NCI-H1092 (cell line): ENCODE measurements around the gene SYT14.
A peak's percentile ranks its signal among the peaks of the same experiment; 100 is the strongest.
"Not testable (repeated sequence)": the region's sequence is repeated elsewhere in the genome, so short reads cannot be mapped to it uniquely, and the experiment has no call there.

Experiments used
- DNase-seq: peaks from one replicate; lab custom pipeline; 2025; lab: John Stamatoyannopoulos, UW

The SYT14 gene

GRCh38 chr1:210117681-210118170, 179.7 kb downstream of the SYT14 start:
- no peak for DNase-seq

DNA sequence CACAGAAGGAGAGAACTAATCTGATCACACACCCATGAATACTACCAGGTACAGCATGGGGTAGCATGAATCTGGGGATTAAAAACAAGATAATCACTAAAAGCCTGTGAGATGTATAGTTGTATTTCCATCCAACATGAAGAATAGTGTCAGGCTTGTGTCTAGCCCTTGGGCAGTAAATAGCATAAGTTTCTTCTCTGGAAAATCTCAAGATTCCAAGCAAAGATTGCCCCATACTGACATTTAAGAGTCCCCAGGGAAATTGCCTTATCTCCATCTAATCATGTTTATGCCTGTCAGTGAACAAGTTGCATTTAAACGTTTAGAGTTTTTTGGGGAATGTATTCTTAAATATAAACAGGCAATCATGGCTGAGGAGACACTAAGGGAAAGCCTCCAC, 185.4 kb downstream of the SYT14 start:
- no peak for DNase-seq

- DNase-seq = peak; percentile 13
Observed at GRCh38 chr1:210123924-210124589, 186.0 kb downstream of the SYT14 start.

GRCh38 chr1:210124736-210125135, 186.7 kb downstream of the SYT14 start:
- DNase-seq = no peak

DNA sequence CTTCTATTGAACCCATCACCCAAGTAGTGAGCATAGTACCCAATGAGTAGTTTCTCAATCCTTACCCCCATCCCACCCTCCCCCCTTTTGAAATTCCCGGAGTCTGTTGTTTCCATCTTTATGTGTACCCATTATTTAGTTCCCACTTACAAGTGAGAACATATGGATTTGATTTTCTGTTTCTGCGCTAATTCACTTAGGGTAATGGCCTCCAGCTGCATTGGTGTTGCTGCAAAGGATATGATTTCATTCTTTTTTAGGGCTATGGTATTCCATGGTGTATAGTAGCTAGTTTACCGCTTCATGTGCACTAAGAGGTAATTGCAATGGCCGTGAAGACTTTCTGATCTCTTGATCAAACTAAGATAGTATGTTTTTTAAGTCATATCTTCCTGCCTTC, 187.1 kb downstream of the SYT14 start:
- DNase-seq = no peak

- no peak for DNase-seq
Observed at GRCh38 chr1:210129092-210129491, 191.1 kb downstream of the SYT14 start.

GRCh38 chr1:210129759-210130158, 191.7 kb downstream of the SYT14 start:
- no peak for DNase-seq

GRCh38 chr1:210132582-210132981, 194.6 kb downstream of the SYT14 start:
- no peak for DNase-seq

DNA sequence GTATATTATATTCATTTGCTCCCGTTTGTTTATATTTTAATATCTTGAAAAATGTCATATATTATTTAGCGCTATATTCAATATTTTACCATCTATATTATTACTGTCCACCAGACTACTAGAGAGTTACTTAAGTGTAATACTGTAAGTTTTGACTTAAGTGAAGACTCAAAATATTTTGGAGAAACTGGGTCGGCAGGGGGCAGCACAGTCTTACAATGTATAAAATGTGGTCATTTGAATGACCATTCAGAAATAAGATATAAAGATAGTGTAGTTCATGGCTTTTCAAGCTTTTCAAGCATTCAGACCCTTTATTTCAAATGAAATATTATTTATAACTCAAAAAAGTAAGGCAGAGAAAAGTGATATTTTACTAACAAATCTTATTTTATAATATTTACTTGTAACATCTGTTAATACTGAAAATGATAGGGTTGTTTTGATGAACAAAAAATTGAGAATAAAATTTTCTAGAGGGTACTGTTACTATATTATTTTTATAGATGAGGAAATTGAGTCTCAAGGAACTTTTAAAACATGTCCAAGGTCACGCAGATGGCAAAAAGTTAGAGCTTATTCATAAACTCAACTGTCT, 205.5 kb downstream of the SYT14 start:
- DNase-seq = peak; percentile 58

DNA sequence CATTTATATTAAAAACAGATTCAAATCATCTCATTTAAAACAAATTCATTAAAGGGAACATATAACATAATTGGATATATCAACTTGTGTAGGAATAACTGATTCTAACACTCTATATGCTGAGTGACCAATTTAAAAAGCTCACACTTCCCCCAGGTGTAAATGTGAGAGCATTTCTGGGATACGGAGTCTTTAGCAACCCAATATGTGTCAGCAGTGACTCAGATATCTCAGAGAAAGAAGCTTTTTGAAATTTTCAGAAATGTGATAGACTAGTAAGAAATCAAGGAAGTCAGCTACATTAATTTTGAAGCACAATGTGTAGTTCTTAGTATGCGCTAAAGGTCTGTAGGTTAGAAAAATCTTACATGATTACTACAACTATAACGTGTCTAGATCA, 206.7 kb downstream of the SYT14 start:
- no peak for DNase-seq

DNA sequence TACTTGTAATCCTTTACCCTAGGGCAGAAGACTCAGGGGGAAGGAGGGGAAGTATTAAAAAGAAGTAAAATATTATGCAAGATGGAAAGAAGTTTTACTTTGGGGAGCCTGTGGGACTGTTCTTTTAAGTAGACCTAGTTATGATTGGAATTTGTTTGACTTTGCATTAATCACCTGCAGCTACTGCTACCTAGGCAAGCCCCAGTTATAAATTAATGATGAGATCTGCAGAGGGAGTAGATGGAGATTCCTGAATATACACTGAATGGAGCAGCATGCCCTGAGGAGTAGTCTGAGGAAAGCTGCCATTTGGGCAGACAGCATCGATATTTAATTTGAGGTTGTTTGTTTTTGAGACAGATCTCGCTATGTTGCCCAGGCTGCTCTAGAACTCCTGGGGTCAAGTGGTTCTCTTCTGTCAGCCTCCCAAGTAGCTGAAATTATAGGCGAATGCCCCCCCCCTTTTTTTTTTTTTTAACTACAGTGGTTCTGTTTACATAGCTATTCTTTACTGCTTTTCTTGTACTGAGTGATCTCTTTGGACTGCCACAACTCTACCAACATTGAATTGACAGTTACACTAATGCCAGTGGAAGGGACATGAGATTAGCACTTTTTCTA, 213.1 kb downstream of the SYT14 start:
- no peak for DNase-seq

GRCh38 chr1:210159211-210159610, 221.2 kb downstream of the SYT14 start:
- DNase-seq = no peak

DNA sequence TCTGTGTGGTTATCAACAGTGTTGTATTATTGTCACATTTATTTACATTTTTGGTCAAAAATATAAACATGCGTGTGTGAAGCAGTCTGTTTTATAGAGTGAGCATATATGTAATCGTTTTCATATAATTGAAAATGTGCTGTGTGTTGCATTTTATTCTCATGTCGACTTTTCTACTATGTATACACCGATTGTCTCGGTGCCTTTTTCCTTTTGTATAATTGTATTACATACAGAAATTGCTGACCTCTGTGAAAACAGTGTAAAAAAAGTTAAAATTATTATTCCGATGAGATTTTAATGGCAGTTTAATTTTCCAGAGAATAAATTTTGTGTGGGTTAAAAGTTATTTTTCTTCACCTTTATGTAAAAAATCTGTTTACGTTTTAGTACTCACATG, 232.2 kb downstream of the SYT14 start:
- DNase-seq = no peak

- DNase-seq = no peak
Observed at GRCh38 chr1:210174133-210174532, 236.1 kb downstream of the SYT14 start.

DNA sequence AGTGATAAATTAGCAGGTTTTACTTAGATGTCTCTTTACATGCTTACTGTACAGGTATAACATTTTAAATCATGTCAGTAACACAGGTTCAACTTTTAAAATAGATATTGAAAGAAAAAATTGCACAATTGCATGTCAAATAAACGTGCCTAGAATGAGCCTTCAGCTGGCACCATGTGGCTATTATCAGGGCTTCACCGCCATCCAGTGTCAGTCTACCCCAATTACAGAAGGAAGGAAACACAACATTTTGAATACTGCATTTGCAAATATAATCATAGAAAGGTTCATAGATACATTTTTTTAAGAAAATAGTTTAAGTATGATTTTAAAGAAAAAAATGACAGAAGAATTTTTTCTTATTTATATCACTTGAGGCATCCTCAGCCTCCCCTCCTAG, 247.0 kb downstream of the SYT14 start:
- DNase-seq = no peak

DNA sequence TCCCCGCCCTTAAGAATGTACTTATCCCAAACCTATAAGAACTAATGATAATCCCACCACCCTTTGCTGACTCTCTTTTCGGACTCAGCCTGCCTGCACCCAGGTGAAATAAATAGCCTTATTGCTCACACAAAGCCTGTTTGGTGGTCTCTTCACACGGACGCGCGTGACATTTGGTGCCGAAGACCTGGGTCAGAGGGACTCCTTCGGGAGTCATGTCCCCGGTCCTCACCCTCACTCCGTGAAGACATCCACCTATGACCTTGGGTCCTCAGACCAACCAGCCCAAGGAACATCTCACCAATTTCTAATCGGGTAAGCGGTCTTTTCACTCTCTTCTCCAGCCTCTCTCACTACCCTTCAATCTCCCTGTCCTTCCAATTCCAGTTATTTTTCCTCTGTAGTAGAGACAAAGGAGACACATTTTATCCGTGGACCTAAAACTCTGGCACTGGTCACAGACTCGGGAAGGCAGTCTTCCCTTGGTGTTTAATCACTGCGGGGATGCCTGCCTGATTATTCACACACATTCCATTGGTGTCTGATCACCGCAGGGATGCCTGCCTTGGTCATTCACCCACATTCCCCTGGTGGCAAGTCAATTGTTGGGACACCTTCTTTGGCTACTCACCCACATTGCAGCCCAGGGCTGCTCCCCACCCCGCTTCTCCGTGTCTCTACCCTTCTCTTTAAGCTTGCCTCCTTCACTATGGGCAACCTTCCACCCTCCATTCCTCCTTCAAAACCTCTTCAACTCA, 250.0 kb downstream of the SYT14 start:
- not testable (repeated sequence) for DNase-seq

DNA sequence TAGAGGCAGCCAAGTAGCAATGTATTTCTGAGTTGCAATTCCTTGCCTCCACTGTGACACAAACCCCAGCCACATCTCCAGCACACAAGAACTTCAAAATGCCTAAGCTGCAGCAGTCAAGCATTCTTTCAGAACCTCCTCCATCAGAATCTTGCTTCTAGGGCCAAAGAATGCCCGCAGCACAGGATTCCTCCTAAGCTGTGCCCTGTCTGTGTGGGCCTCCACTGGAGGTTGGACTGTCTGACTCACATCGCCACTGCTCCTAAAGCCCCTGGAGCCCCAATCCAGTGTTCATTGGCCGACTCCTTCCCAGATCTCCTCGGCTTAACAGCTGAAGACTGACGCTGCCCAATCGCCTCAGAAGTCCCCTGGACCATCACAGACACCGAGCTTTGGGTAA, 251.4 kb downstream of the SYT14 start:
- DNase-seq = no peak

DNA sequence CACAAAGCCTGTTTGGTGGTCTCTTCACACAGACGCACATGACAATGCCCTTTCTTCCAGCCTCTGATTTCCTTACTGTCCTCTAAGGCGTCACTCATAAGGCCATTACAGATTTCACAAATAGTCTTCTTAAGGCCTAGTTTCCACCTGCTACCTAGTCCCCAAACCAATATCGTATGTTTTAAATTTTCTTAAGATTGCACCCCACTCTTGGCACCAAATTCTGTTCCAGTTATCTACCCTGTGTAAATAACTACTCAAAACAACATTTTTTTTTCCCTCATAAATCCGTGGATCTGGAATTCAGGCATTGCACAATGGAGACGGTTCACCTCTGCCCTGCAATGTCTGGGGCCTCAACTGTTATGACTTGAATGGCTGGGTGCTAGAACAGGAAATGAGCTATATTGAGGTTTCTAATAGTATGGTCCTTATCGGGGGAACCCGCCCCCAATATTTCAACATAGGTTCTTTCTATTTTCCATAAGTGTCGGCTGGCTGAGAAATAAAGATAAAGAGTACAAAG, 257.7 kb downstream of the SYT14 start:
- no peak for DNase-seq

DNA sequence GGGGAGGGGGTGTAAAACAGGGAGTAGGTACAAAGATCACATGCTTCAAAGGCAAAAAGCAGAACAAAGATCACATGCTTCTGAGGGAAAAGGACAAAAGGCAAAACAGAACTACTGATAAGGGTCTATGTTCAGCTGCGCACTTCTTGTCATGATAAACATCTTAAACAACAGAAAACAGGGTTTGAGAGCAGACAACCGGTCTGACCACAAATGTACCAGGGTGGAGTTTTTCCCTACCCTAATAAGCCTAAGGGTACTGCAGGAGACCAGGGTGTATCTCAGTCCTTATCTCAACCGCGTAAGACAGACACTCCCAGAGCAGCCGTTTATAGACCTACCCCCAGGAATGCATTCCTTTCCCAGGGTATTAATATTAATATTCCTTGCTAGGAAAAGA, 258.2 kb downstream of the SYT14 start:
- not testable (repeated sequence) for DNase-seq

DNA sequence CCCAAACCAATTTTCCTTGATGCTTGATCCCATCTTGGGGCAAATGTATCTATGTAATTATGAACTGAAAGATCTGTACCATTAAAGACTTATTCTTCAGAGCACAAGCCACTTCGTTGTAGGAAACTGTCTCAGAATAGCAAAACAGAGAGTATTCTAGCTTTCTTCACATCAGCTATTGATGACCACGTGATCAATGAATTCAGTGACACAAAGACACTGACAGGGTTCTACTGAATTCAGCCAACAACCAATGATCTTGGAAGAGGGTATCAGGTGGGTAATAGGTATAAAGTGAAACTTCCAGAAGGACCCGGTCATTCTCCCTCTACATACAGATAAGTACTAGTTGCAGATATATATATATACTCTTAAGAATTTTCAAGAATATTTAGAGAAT, 260.8 kb downstream of the SYT14 start:
- no peak for DNase-seq

DNA sequence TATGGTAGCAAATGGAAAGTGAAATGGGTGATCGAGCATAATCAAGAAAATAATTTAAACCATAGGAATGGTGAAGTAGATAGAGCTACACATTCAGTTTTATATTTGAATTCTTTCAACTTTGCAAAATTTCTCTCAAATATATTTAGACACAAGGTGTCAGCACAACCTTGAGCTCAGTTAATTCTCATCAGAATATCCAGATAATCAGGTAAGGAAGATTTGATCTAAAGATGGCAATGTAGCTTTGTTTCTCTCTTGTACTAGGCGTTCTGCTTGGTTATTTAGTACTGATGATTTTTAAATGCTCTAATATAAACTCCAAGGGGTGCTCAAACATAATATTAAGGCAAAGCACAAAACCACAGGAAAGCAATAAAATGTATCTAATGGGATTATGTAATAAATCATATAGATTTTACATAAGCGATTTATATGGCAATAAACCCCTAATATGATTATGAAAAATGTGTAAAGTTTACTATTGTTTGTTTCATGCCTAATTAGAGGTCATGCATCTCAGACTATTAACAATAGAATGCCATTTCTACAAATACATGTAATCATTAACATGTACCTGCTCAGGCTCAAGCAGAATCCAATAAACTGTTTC, 262.2 kb downstream of the SYT14 start:
- no peak for DNase-seq

- no peak for DNase-seq
Observed at GRCh38 chr1:210201681-210202080, 263.7 kb downstream of the SYT14 start.
